ENCODE data around the gene NOX3. TPM values are rescaled to one million over a fixed set of nuclear protein-coding genes. Genes with fewer than 3 reads are reported as not detected.

Gene NOX3
- total RNA-seq, 1 experiment from 2014 or later, result not detected

DNA sequence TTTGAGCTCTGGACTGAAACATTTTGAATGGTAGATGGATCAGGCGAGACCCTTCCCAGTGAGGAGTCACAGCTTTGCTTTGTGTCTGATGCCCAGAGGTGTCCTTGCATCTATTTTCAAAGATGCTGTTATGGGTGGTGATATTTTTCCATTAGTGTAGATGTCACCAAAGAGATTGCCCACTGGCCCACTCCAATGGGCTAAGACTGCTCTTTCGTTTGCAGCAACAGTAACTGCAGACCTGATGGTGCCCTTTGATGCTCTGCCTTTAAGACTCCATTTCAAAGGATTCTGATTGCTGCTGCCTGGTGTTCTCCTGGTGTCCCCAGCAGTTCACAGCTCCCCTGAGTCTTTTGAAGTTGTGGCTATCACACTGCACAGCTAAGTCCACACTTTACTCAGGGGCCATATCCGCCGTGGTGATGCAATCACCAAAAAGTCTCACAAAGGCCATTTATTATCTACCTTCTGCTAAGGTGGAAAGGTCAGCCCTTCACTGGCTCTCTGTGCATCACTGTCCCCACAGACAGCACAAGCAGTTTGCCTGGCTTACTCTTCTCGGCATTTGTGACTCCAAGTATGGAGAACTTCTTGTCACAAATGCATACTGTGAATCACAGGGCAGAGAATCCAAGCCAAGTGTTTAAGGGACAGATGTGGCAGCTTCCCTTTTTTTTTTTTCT, 56.4 kb downstream of the NOX3 start:
- Histone ChIP-seq H2AFZ (ENCODE audit: low read length) (no peak overlapping the region), H3T11ph (ENCODE audit: low read length) (no peak overlapping the region), H4K5ac (ENCODE audit: insufficient read length, low read depth, low read length) (no peak overlapping the region)

More for the DNA sequence above, 56.4 kb downstream of the NOX3 start:
- no peak overlapping the region for H3K4me2 ChIP-seq (ENCODE audit: insufficient read depth, insufficient read length, low read length)
- H3K27me3 ChIP-seq (ENCODE audit: insufficient read depth, low read length), result no peaks in the 10 kb centered on the region
- Mint-ChIP-seq H3K27me3 (ENCODE audit: low read depth) (no peaks in the 10 kb centered on the region; the same call in 1 of the 2 replicates), H3K27ac (0 out of 7 replicates have a peak overlapping the region, but pooled peaks of 1 of the 3 experiments have one; percentile 31), H3K36me3 (ENCODE audit: insufficient read depth in 1 of 3, low read depth in 3 of 3) (no peaks in the 10 kb centered on the region), H3K4me3 (no peak overlapping the region), H3K4me1 (no peaks in the 10 kb centered on the region), H3K9me3 (no peaks in the 10 kb centered on the region)
- no peak overlapping the region for H3K23ac ChIP-seq (ENCODE audit: insufficient read length, low read depth, low read length)
- no peak overlapping the region for H4K91ac ChIP-seq (ENCODE audit: insufficient read length, low read depth, low read length)
- no peaks in the 10 kb centered on the region for H3K4me1 ChIP-seq (ENCODE audit: insufficient read depth, low read length)
- H2BK15ac ChIP-seq (ENCODE audit: low read depth, low read length), result no peak overlapping the region
- no peak overlapping the region for H3K18ac ChIP-seq (ENCODE audit: insufficient read length, low read depth, low read length)
- H3K79me1 ChIP-seq (ENCODE audit: insufficient read depth, low read depth, low read length, poor library complexity, severe bottlenecking), result no peaks in the 10 kb centered on the region
- no peak overlapping the region for H4K8ac ChIP-seq (replicated peaks; ENCODE audit: insufficient read length, low read depth, low read length)
- no peak for DNase-seq
- H4K20me1 ChIP-seq (ENCODE audit: control insufficient read depth, insufficient read depth, insufficient read length), result no peaks in the 10 kb centered on the region
- H2BK12ac ChIP-seq (ENCODE audit: insufficient read length, low read depth, low read length), result no peak overlapping the region
- no peaks in the 10 kb centered on the region for H3K23me2 ChIP-seq (ENCODE audit: insufficient read length, low read depth, low read length, poor library complexity, severe bottlenecking)
- no peak overlapping the region for H2BK120ac ChIP-seq (ENCODE audit: low read depth, low read length, poor library complexity, severe bottlenecking)
- no peaks in the 10 kb centered on the region for H3K9me3 ChIP-seq (ENCODE audit: control insufficient read depth, low read depth, low read length)
- H3K4ac ChIP-seq (ENCODE audit: low read depth, low read length), result no peak overlapping the region
- H2BK20ac ChIP-seq (ENCODE audit: low read depth, low read length, poor library complexity, severe bottlenecking), result no peak overlapping the region
- no peak overlapping the region for H2AK5ac ChIP-seq (ENCODE audit: insufficient read length, low read length)
- no peak overlapping the region for H3K27ac ChIP-seq (ENCODE audit: insufficient read length, low read depth, low read length)
- H3K56ac ChIP-seq (ENCODE audit: insufficient read length, low read depth, low read length), result no peak overlapping the region
- no peaks in the 10 kb centered on the region for H3K79me2 ChIP-seq (ENCODE audit: insufficient read depth, low read length)
- no peak overlapping the region for H2BK5ac ChIP-seq (ENCODE audit: insufficient read length, low read length)
- no peak overlapping the region for H3K14ac ChIP-seq (ENCODE audit: insufficient read depth, low read length)
- WGBS (ENCODE audit: extremely low coverage, insufficient read length, low lambda C conversion rate), result no CpG with 5 or more reads among the region's 5 CpGs
- TF ChIP-seq, protein P1, sequence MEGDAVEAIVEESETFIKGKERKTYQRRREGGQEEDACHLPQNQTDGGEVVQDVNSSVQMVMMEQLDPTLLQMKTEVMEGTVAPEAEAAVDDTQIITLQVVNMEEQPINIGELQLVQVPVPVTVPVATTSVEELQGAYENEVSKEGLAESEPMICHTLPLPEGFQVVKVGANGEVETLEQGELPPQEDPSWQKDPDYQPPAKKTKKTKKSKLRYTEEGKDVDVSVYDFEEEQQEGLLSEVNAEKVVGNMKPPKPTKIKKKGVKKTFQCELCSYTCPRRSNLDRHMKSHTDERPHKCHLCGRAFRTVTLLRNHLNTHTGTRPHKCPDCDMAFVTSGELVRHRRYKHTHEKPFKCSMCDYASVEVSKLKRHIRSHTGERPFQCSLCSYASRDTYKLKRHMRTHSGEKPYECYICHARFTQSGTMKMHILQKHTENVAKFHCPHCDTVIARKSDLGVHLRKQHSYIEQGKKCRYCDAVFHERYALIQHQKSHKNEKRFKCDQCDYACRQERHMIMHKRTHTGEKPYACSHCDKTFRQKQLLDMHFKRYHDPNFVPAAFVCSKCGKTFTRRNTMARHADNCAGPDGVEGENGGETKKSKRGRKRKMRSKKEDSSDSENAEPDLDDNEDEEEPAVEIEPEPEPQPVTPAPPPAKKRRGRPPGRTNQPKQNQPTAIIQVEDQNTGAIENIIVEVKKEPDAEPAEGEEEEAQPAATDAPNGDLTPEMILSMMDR (conservative IDR thresholded peaks at IDR 0.05), result no peak
- no peak overlapping the region for H3K9ac ChIP-seq (ENCODE audit: extremely low read depth, insufficient read length, low read length)
